GM18499 (cell line): Measurements from ENCODE around the gene RTN4RL2.

ENCODE experiments used
- ATAC-seq: cut with Tn5 transposase; IDR thresholded peaks from one replicate; pipeline ENCODE4 v1.9.1; 2021; ENCODE audit warnings: moderate number of reproducible peaks; ENCODE audit not compliant: insufficient read depth, unreplicated experiment

Gene RTN4RL2

DNA sequence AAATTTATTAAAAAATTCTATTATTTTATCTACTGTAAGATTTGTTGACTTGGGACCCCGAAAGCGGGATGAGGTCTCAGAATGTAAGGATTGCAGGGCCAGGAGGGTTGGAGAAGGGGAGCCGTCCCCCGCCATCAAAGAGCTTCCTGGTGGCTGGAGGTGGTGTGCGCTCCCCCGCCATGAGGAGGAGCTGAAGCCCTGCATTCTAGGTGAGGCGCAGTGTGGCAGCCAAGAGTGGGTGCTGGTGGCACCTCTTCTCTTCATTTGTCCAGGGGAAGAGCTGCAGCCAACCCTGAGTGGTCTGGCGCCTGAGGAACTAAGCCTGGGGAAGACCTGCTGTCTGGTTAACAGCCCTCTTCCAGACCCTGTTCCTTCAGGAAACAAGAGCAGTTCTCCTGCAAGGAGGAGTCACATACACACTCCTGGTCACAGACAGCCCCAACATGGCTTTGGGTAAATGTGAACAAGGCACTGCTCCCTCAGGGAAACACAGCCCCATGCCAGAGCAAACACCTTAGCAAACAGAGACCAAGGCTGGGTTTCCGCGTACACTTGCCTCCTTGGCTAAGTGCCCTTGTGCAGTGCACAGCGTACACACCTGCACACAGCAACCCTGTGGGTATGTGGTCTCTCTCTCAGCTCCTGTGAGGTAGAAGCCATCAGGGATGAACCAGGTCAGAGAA is 17.3 kb downstream of the RTN4RL2 start:
- no peak for ATAC-seq

DNA sequence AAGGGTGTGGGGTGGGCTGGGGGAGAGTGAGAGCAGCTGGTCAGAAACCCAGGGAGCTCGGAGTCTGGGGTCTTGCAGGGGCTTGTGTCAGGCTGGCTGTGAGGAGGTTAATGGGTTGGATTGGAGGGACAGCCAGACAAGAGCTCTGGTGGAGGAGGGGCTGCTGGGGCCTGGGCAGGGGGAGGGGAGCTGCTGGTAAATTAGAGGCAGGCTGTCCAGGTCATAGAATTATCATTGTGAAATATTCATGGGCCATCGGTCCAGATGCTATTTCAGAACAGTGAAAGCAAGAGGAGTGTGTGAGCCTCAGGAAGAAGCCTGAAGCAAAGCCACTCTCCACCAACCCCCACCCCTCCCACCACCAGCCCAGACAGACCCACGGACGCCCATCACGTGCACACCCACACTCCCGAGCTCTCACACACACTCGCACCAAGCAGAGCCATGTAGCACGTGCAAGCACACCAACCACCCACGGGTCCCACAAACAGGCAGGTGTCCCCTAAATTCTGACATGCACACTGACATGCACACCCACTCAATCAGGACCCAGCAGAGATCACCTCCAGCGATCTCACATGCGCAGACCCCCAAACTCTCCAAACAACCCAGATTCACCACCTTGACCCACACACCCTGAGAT is 18.8 kb downstream of the RTN4RL2 start:
- ATAC-seq, result no peak

DNA sequence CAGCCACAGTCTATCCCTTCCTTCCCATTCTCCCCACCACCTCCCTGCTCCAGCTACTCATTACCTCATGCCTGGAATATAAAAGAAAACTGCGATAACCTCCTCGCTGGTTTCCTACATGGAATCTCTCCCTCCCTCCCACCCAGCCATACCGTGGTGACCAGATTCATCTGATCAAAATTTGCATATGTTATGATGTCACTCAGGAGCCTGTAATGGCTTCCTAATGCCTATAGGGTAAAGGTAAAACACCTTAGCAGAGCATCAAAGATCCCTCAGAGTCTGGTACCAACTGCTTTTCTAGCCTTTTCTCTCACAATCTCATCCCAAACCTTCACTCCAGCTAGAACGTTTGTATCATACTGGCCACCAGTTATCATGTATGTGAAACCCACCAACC is 19.6 kb downstream of the RTN4RL2 start:
- ATAC-seq, result no peak

DNA sequence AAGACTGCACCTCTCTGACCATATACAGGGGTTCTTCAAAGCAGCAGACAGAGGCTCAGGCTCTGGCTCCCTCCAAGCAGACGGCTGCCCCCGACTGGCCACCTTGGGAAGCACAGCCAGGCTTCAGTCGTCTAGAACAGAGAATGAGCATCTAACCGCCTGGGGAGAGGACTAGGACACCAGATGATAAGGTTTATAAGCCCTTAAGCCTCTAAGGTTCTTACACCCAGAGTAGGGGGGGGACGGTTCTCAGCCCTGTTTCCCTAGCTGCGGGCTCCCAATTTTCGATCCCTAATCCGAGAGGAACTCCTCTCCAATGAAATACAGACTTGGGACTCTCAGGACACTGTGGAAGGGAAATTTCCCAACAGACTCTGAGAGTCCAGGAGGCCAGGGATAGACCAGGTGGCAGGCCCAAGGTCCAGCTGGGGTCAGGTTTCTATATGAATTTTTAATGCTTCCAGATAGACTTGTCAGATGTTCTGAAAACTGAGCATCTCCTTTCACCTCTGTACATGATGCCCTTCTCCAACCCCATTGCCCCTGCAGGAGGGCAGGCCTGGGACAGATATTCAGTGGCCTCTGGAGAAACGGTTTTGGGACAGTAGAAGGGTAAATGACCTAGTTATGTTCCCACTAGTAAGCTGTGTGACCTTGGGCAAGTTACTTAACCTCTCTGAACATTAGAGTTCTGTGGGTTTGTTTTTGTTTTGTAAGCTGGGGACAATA is 20.2 kb downstream of the RTN4RL2 start:
- ATAC-seq, result no peak

DNA sequence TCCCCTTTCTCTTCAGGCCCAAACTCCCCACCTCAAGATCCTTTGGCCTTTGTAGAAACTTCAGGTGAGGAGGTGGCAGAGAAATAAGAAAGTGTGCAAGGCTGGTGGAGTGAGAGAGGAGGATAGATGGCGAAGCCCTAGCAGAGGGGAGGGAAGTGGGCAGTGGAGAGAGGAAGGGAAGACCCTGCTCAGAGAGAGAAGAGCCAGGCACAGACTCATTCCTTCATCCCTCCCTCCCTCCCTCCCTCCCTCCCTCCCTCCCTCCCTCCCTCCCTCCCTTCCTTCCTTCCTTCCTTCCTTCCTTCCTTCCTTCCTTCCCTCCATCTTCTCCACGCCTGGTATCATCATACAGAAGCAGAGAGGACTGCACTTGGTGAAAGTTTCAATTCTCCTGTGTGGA is 21.0 kb downstream of the RTN4RL2 start:
- no peak for ATAC-seq

DNA sequence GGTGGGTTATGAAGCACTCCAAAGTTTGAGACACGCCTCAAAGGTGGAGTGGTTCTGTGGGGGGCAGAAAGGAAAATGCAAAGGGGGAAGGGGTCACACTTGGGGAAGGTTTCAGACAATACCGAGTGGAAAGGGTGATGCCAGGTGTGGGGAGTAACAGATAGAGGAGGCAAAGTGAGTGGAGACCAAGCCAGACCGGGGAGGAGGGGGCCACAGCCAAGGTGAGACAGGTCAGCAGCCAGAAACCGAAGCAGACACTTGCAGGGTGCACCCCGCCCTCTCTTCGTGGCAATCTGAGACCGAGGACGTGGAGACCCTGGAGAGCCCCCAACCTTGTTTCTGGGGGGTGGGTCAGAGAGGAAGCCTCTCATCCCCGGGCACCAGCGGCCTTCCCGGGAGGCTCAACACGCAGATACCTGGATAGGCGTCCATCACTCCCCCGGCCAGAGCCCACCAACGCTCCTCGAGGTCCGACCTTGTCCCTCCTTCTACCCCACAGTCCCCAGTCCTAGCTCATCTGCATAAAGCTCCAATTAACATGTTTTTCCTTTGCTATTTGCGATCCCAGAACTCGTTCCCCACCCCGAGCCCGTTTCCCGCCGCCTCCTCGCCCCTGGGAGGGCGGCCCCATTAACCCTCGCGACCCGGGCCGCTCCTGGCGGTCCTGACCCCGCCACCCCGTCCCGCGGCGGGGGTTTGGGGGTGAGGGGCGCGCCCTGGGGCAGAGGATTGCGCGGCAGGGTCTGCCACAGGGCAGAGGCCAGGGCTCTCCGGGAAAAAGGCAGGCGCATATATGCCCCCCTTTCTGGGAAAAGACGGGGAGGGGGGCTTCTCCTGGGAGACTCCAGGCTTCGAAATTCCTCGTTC is 21.8 kb downstream of the RTN4RL2 start:
- ATAC-seq, result no peak

DNA sequence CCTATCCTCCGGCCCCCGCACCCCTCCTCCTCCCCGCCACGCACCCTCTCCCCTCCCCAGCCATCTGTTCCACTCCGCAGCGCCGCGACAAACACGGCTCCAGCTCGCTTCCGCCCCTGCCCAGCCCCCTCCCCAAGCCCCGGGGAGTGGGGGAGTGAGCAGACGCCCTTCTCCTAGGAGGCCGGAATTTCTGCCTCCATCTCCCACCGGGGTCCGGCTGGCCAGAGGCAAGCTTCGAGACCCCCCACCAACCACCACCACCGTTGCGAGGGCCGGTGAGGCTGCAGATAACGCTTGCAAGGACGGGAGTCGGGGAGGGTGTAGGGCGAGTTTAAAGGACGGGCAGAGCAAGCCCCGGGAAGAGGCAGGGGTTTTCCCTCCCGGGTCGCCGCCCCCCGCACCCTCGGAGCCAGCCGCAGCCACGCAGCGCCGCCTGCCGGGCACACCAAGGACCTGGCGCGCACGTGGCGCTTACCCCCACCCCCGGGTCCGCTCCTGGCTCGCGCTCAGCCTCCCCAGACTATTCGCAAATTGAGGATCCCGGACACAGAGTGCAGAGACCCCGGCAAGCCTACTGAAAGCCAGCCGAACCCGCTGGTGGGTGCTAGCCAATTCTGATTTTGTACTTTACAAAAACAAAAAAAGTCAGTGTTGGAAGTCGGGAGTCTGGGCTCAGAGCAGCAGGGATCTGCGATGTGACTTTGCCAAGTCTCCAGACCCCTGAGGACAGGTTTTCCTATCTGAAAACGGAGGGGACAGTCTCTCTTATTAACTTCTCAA is 22.6 kb downstream of the RTN4RL2 start:
- ATAC-seq, result no peak

DNA sequence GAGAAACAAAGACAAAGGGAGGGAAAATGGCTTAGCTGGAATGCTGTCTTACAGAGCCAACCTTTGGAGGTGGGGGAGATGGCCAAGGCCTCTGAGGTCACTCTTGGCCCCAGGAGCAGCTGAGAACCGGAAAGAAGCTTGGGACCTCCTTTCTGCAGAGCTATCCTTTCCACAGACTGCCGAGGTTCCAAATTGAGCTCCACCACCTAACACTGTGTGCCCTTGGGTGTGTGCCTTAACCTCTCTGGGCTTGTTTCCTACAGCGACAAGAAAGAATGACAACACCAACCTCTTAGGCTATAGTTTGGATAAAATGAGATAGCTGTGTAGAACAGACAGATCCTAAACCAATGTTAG is 23.2 kb downstream of the RTN4RL2 start:
- ATAC-seq, result no peak

DNA sequence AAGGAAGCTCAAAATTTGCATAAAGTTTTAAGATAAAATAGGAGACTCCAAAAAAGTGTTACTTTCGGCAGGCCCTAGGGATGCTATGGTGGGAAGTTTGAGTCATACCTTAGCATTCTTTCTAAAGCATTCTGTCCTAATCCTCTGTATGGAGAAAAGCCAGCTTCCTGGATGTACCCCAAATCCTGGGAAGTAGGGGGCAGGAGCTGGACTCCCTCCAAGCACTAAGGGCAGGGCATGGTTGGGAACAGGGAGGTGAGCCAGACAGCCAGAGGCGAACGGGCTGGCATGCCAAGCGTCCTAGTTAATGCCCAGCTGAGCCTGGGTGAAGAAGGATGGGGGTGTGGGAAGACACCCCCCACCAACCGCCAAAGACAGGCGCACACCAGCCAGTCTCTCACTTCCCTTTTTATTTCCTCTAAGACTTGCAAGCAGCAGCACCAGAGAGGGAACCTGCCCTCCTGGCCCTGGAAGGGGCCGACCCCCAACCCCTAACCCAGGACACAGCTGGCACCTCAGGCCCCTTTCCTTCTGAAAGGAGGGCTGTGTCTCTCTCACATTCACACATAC is 23.9 kb downstream of the RTN4RL2 start:
- peak; percentile 50 for ATAC-seq

DNA sequence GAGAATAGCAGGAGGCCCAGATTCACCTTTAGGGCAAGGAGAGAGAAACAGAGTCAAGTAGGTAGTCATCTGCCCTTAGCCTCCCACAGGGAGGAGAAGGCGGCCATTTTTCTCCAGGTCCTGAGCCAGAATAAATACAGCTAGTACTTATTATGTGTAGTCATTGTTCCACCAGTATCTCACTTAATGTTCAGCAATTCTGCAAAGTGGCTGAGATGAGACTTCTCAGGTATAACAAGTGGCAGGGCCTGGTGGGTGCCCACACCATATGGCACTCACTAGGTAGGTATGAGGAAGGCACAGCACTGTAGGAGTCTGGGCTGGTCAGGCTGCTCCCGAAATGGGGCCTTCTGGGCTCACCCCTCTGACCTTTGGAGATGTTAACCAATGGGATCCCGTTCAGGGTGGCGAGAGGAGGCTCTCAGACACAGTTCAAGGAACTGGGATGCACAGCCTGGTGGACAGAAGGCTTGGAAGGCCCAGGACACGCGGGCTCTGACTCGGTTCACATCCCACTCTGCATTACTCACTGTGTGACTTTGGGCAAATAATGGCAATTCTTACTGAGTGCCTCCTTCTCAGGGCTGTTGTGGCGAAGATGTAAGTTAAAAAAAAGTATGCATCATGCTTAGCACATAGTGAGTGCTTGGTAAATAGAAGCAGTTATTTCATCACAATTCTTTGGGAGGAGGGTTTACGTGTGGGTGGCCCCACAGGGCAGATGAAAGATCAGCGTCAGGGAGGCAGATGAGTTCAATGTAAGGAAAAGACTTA is 25.1 kb downstream of the RTN4RL2 start:
- no peak for ATAC-seq

DNA sequence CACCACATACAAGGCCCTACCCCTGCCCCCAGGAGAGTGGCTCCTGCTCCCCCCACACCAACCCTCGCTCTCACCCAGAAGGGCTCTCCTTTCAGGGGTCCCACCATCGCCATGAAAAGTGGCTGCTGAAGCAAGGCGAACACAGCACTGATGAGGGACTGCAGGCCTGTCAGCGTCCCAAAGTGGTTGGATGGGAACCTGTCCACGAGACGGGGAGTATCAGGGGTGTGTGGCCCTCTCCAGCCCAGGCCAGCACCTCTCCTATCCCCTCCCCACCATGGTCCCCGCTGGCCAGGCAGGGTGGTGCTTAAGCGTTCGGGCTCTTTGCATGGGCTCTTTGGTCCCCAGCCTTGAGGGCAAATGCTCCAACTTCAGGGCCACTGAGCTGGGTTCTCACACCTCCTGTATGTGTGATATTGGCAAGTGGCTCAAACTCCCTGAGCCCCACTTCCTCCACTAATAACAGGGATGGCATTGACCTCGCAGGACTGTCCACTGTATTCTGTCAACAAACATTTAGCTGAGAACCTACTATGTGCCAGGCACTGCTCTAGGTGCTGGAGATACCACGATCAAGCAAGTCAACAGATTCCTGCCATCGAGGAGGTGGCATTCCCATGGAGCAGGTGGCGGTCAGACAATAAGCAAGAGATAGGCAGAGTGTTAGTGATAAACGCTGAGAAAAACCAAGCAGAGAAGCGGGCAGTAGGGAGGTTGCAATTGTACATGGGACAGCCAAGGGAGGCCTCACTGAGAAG is 26.9 kb downstream of the RTN4RL2 start:
- ATAC-seq, result no peak

DNA sequence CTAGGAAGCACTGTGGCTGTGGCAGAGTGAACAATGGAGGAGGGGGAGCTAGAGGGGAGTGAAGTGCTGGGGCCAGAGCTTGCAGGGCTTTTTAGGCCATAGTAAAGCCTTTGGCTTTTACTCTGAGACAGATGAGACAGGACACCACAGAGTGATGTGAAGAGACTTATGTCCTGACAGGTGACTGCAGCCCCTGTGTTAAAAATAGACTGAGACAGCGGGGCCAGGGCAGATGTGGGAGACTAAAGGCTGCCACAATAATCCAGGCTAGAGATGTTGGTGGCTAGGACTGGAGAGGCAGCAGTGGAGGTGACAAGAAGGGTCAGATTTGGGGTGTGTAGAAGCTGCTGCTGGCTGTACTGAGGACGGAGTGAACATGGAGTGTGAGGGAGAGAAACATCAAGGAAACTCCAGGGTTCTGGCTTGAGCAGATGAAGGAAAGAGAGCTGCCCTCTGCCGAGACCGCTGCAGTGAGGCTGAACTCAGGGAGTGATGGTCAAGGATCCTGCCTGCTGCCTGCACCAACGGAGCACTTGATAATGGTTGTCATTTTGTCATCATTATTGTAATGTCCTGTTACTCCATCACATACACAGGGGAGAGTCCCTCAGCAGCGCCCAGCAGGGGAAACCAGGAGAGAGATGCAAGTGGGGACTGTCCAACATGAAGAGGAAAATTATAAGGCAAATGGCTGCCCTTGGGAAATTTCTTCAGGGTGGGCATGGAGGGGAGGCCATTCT is 27.8 kb downstream of the RTN4RL2 start:
- no peak for ATAC-seq

DNA sequence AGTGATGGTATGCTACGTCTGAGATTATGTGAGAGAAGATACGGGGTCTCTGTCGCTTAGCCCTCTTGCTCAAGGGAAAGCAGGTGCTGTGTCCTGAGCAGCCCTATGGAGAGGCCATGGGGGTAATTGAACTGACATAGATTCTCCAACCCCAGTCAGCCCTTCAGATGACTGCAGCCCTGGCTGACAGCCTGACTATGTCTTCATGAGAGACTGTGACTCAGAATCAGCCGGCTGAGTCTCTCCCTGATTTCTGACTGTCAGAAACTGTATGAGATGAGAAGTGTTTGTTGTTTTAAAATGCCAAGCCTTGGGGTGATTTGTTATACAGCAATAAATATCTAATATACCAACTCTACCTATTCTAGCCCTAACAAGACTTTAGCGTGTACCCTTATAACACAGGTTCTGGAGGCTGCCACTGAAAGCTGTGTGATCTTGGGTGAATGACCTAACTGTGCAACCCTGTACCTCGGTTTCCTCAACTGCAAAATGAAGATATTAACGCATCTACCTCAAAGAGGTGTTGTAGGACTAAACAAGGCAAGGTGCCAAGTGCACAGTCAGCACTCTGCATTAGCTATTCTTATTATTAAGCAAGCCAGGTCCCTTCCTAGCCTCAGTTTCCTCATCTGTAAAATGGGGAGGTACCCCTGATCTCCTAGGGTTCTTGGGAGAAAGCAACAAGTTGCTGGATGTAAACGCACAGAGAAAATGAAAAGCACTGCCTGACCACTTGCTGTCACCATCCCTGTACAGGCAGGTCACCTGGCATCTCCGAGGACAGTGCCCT is 30.3 kb downstream of the RTN4RL2 start:
- no peak for ATAC-seq

DNA sequence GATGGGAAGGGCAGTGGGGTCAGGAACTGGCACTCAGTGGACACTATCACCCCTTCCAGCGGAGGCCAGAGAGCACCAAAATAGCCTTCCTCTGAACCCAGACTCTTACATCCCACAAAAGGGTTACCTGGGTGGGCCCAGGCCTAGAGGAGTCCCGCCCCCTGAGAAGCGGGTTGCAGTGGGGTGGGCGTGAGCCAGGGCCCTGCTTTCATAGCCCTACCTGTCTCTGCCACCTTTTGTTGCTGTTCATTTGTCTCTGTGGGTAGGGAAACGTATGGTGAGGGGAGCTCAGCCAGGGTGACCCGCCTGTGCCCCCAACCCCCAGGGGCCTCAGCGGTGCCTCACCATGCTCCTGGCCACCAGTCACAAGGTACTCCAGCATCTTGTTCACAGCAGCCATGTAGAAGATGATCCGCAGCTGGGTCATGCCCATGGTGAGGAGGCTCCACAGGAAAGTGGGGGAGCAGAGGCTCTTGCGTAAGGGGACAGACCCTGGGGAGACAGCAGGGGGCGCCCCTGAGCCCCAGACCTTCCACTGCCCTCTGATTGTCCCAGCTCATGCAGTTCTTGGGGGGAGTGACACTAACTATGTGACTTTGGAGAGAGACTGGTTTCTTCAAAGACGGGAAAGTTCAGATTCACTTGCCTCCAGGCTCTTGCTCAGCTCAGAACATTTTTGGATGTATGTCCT is 31.2 kb downstream of the RTN4RL2 start:
- ATAC-seq, result no peak

DNA sequence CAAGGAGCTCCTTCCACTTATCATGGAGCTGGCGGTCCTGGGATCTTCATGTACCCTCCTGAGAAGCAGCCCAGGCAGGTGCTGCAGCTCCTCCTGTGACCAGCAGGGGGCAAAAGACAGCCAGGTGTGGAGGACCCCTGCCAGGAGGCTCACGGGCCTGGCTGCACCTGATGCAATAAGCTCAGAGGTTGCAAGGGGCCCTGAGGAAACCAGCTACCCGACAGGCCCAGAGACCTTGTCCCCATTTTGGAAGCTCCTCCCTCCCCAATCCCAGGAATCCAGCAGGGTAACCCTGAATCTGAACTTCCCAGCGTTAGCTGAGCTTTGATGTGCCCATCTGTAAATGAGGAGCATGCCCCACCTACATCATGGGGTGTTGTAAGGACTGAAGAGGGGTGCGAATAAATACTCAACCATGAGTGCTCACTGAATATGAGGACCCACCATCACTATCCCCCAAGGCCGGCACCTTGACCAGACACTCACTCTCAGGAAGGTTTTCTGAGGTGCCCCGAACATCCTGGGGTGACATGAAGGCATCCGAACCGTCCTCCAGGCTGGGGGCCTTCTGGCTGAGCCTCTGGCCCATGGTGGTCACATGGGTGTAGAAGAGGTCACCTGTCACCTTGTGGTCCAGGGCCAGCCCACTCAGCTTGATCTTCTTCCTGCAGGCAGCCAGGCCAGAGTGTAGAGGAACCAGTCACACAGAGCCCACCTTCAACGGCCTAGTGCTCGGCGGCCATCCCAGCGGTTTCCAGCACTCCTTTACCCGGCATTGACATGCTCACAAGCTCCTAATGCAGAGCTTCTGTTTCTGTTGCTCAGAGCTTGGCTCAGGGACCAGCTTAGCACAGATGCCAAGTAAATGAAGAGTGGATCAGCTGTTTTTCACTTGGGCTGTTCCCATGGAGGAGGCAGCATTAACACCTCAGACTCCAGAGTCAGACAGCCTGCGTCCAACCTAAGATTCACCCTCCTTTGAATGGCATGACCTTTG is 33.5 kb downstream of the RTN4RL2 start:
- no peak for ATAC-seq
